Hepatocyte (in vitro differentiated cells): ENCODE results near the gene LEPROT.

ENCODE experiments used
- EZH2phosphoT487 ChIP-seq: fragments of 200-600 bp; sonication (generic); IDR thresholded peaks from one replicate; pipeline ENCODE4 v1.6.1; 2018; ENCODE audit warnings: antibody characterized with exemption, mild to moderate bottlenecking, low read depth, moderate library complexity; ENCODE audit not compliant: unreplicated experiment, severe bottlenecking
- TF ChIP-seq, protein P1 (sequence below): fragments of 200-600 bp; sonication (generic); IDR thresholded peaks from 2 replicates; pipeline ENCODE4 v1.5.1; 2016; ENCODE audit warnings: antibody characterized with exemption, mild to moderate bottlenecking; ENCODE audit not compliant: poor library complexity

DNA sequence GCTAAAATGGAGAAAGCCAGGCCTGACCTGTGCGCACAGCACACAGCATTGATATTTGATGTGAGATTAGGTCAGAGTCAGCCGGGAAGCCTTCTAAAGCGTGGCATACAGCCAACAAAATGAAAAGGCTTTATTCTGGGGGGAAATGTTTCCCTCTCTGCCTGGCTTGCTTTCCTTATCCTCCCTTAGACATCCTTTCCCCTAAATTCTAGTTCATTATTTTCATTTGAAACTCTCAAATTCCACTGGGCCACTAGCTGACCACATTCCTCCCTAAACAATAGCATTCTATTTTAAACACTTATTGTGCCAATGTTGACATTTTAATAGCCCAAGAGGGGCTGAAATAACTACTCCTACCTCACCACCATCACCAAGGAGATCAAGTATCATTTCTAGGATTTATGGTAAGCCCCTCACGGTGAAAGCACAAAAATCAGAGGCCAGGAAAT is 49.4 kb downstream of the LEPROT start:
- TF ChIP-seq, protein P1, sequence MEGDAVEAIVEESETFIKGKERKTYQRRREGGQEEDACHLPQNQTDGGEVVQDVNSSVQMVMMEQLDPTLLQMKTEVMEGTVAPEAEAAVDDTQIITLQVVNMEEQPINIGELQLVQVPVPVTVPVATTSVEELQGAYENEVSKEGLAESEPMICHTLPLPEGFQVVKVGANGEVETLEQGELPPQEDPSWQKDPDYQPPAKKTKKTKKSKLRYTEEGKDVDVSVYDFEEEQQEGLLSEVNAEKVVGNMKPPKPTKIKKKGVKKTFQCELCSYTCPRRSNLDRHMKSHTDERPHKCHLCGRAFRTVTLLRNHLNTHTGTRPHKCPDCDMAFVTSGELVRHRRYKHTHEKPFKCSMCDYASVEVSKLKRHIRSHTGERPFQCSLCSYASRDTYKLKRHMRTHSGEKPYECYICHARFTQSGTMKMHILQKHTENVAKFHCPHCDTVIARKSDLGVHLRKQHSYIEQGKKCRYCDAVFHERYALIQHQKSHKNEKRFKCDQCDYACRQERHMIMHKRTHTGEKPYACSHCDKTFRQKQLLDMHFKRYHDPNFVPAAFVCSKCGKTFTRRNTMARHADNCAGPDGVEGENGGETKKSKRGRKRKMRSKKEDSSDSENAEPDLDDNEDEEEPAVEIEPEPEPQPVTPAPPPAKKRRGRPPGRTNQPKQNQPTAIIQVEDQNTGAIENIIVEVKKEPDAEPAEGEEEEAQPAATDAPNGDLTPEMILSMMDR = no peak
- no peak for TF ChIP-seq EZH2phosphoT487
